Measurements from ENCODE around the gene DCAF8.

The DCAF8 gene

GRCh38 chr1:160196143-160196542, 66.2 kb downstream of the DCAF8 start:
- no peak for DNase-seq

- DNase-seq = no peak
Observed at GRCh38 chr1:160194737-160195059, 67.7 kb downstream of the DCAF8 start.

DNA sequence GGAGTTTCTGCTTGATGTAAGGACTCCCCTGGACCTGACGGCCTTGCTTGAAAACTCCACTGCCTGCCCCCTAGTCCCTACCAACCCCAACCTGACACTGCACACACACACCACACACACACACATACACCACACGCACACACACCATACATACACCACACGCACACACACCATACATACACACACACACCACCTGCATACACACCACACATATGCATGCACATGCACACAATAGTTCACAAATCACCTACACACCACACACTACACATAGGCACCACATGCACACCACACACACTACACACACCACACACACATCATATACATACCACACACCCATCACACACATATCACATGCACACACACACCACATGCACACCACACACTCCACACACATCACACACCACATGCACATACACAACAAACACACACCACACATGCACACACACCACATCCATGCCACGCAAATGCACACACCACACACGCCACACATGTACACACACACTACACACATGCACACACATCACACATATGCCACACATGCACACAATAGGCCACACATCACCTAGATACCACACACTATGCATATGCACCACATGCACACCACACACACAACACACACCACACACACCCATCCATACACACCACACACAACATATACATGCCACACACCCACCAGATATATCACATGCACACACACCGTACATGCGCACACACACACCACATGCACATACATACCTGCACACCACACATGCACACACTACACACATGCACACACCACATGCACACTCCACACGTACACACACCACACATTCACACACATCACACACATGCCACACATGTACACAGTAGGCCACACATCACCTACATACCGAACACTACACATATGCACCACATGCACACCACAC, 68.3 kb downstream of the DCAF8 start:
- DNase-seq = no peak

DNA sequence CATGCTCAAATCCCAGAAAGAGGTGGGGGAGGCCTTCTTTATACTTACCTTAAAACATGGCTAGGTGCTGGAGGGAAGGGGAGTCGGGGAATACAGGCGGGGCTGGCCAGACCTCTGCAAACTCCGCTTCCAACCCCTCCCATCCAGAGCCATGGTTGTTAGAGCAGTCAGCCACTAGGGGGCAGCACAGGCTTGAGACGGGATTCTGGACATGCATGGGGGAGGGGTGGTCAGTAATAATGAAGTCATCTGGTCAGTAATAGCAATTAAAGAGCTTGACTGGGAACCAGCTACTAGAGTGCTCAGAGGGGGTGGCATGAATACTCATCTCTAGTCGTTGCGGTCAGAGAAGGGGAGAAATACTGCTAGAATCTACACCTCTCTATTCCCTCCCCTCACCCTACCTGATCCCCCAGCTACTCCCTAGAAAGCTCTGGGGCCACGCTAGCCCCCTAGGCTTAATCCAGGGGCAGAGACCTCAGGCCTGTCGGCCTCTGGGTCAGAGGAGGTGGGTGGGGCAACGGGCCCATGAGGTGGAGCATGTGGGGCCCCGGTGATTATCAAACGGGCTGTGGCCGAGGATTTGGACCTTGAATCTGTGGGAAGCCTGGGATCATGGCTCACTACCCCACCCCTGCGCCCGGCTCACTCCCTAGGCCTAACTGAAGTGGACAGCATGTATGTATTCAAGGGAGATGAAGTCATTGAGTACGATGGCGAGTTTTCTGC, 69.1 kb downstream of the DCAF8 start:
- peak; percentile 79 for DNase-seq

GRCh38 chr1:160192234-160192633, 70.1 kb downstream of the DCAF8 start:
- no peak for DNase-seq

- no peak for DNase-seq
Observed at GRCh38 chr1:160191756-160192155, 70.6 kb downstream of the DCAF8 start.

DNA sequence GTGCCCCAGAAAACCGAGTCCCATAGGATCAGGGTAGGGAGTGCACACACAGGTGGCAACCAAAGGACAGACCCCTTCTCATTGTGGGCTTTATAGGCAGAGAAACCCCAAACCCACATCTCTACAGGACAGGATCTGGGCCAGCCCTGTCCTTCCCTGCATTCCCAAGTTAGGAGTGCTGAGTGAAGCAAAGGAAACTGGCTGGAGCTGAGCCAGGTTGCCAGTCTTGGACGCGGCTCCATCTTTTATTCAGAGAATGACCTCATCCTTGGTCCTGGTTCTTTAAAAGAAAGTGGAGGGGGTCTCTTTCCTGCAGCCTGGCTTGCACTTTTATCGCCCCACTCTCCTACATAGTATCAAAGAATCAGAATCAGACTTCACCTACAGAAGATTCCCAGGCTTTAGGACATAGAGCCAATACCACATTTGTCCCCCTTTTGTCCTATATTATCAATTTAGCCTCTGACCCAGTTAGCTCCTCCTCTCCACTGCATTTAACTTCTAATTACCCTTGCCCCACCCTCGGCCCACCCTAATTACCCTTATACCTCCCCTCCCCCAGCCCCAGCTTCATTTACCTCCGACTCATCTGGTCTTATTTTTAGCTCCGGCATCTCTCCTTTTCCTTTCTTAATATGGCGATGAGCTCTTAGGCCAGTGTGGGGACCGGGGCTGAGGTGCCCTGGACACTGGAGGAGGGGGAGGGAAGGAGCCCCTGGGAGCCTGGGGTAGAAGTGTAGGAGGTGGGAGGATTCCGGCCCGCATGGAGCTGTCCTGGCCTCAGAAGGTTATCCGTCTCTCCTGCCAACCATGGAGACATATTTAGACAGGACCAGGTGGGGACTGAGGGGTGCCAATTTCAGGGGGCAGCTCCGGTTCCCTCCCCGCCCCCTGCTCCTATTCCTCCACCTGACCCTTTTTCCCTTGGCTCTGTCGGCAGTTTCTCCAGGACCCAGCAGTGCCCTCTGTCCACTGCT, 72.4 kb downstream of the DCAF8 start, which contains the start of gene CASQ1:
Gene CASQ1, plus strand, starts transcription at position 927 of the 977 bp plus-strand sequence. CDS start 177 bp downstream, outside the sequence.
- no peak for DNase-seq

DNA sequence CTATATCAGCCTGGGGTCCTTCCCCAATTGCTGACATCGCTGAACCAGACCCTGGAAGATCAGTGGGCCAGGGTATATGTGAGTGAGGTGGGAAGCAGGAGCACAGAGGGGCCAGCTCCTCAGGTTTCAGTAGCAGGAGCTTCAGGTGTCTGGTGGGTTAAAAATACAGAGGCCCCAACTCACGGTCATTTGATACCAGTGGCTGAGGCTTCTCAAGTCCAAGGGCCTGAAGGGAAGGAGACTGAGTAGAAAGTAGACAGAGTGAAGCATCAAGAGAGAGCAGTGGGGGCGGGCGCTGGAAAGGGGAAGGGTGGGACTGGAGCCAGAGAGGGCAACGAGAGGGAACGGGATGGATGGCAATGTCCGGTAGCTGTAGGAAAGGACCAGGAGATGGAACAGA, 74.0 kb downstream of the DCAF8 start:
- no peak for DNase-seq

DNA sequence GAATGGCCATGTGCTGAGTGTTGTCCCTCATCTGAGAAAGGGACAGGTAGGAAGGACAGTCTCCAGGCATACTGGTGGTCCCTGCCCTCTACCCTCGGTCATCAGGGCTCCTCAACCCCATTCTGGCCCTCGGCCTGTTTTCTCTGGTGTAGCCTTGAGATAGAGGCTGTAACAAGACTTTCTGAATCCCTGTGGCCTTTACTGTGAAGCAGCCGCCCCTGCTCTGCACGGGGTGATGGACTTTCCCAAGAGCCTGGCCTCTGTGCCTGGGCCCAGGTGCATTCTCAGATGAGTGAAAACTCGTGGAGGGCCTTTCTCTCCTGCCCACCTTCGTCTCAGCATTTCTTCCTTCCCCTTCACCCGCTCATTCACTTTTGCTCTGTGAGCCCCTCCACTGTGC, 74.9 kb downstream of the DCAF8 start:
- DNase-seq = no peak

GRCh38 chr1:160186729-160187128, 75.6 kb downstream of the DCAF8 start:
- no peak for DNase-seq

DNA sequence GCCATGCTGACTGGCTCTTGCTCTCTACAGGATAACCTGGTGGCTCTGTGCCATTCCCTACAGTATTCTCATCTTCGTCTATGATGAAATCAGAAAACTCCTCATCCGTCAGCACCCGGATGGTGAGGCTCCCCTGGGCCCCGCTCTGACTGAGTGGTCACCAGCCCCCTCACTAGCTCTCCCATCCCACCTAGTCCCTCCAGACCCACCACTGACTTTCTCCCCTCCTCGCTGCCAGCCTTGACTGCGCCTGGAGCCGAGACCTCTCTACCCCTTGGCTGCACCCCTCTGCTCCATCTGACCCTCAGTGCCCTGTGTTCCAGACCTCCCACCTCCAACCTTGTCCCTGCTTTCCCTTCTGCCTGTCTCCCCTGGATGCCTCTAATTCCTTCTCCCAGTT, 76.1 kb downstream of the DCAF8 start:
- DNase-seq = no peak

DNA sequence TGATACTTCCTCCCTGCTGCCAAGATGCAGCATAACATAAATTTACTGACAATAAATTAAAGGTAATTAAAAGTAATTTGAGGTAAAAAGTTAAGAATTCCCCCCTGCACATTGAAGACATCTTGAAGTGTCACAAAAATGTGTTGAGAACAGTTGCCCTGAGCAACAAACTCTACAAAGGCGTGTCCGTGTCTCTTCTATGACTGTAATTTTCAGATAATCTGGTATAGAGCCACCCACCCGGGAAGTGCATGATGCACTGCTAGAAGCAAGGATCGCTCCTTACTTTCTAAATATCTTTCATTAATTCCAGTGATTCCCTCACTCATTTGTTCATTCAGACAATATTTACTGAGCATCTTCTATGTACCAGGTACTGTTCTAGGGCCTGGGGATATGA, 83.0 kb downstream of the DCAF8 start:
- DNase-seq = no peak

DNA sequence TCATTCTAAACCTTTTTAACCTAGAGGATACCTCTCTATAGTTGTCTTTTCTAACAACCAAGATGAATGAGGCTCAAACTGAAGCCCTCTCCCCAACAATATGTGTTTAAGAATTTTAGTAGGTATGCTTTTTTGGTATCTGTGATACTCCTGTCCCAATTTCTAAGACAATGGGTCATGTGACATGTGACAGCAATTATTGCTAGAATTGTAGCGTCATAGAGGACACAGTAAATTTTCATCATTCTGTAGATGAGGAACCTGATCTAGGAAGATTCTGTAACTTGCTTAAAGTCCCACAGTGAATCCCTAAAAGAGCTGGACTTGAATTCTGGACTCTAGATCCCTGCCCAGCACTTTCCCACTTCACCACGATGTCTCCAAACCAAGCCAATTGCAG, 83.6 kb downstream of the DCAF8 start:
- DNase-seq = no peak

- no peak for DNase-seq
Observed at GRCh38 chr1:160177667-160178066, 84.7 kb downstream of the DCAF8 start.

DNA sequence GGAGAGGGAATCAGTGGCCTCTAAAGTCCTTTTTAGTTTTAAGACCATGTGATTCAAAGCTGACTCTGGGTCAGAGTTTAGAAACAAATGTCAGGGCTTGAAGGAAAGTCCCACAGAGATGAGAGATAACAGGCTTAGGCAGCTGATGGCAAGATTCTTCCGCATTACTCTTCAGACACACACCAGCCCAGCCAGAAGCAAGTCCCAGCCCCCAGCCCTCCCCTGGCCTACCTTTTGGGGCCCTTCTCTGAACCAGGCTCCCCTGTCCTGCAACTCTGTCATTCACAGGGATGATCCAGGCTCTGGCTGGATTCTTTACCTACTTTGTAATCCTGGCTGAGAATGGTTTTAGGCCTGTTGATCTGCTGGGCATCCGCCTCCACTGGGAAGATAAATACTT, 85.1 kb downstream of the DCAF8 start:
- no peak for DNase-seq

DNA sequence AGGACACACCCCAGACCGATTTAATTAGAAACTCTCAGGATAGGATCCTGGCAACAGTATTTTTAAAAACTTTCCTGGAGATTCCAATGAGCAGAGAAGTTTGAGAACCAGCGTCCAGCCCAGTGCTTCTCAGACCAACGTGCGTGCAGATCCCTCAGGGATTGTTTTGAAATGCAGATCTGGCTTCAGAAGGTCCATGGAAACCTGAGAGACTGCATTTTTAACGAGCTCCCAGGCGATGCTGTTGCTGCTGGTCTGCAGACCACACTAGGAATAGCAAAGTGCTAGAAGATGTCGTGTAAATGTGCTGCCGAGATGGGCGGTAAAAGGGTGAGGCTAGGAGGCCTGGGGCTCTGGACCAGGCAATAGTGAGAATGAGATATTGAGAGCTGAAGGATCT, 90.4 kb downstream of the DCAF8 start:
- DNase-seq = no peak

- DNase-seq = no peak
Observed at GRCh38 chr1:160171354-160171753, 91.0 kb downstream of the DCAF8 start.

GRCh38 chr1:160169553-160170399, 92.6 kb downstream of the DCAF8 start:
- no peak for DNase-seq

DNA sequence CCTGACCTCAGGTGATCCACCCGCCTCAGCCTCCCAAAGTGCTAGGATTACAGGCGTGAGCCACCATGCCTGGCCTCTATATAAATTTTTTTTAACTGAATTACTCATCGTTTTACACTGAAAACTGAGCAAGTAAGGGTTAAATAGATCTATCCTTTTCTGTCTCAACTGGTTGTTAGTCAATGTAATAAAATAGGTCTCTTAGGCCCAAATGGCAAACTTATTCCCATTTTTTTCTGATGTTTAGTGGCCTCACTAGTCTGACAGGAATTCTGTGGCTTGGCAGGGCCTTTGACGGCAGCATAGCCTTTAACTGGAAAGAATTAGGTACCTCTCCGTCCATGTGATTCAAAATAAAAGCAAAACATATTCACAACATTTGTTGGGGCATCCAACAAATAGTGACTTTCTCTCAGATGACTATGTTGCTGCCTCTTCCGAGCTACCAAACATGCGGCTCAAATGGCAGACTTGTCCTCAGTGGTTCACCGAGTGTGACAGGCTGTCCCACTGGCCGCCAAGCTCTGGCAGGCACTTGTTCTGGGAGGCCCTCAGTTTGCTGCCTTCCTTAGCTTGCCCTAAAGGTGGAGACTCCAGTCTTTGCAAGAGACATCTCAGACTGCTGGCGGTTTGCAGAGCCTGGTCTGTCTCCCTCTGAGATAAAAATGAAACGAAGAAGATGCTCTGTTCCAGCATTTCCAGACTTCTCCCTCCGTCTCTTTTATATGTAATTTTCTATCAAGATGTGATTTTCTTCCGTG, 93.6 kb downstream of the DCAF8 start:
- DNase-seq = no peak

- no peak for DNase-seq
Observed at GRCh38 chr1:160168016-160168415, 94.3 kb downstream of the DCAF8 start.

- no peak for DNase-seq
Observed at GRCh38 chr1:160167580-160167979, 94.8 kb downstream of the DCAF8 start.

Measured in stimulated activated CD4-positive, alpha-beta T cell treated with anti-CD3 and anti-CD28 coated beads, Interleukin-12 subunit alpha, Interleukin-12 subunit beta, amount 100 ng/mL, for 4 hours (primary cell).